Measurements from ENCODE around the gene MAPK8.
"Not testable (repeated sequence)": the region's sequence is repeated elsewhere in the genome, so short reads cannot be mapped to it uniquely, and the experiment has no call there.

Gene MAPK8

GRCh38 chr10:48333856-48334255 is 27.4 kb downstream of the MAPK8 start:
- DNase-seq (ENCODE audit: low read depth in 3 of 3, low spot score in 1 of 3), result no peak

- no peak for DNase-seq (ENCODE audit: low read depth in 3 of 3, low spot score in 1 of 3)
Measured at GRCh38 chr10:48335788-48336187, 29.3 kb downstream of the MAPK8 start.

- no peak for DNase-seq (ENCODE audit: low read depth in 3 of 3, low spot score in 1 of 3)
Measured at GRCh38 chr10:48336978-48337599, 30.6 kb downstream of the MAPK8 start.

GRCh38 chr10:48340734-48341133 is 34.3 kb downstream of the MAPK8 start:
- DNase-seq (ENCODE audit: low read depth in 3 of 3, low spot score in 1 of 3), result no peak

GRCh38 chr10:48343106-48343505 is 36.6 kb downstream of the MAPK8 start:
- no peak for DNase-seq (ENCODE audit: low read depth in 3 of 3, low spot score in 1 of 3)

GRCh38 chr10:48343921-48344598 is 37.6 kb downstream of the MAPK8 start:
- DNase-seq (ENCODE audit: low read depth in 3 of 3, low spot score in 1 of 3), result no peak

GRCh38 chr10:48346248-48346647 is 39.8 kb downstream of the MAPK8 start:
- DNase-seq (ENCODE audit: low read depth in 3 of 3, low spot score in 1 of 3), result not testable (repeated sequence)

- DNase-seq (ENCODE audit: low read depth in 3 of 3, low spot score in 1 of 3), result not testable (repeated sequence)
Measured at GRCh38 chr10:48347539-48347938, 41.1 kb downstream of the MAPK8 start.

GRCh38 chr10:48347943-48348342 is 41.5 kb downstream of the MAPK8 start:
- not testable (repeated sequence) for DNase-seq (ENCODE audit: low read depth in 3 of 3, low spot score in 1 of 3)

- no peak for DNase-seq (ENCODE audit: low read depth in 3 of 3, low spot score in 1 of 3)
Measured at GRCh38 chr10:48353246-48353645, 46.8 kb downstream of the MAPK8 start.

GRCh38 chr10:48357631-48358030 is 51.2 kb downstream of the MAPK8 start:
- no peak for DNase-seq (ENCODE audit: low read depth in 3 of 3, low spot score in 1 of 3)

GRCh38 chr10:48358162-48358561 is 51.7 kb downstream of the MAPK8 start:
- no peak for DNase-seq (ENCODE audit: low read depth in 3 of 3, low spot score in 1 of 3)

GRCh38 chr10:48358838-48359237 is 52.4 kb downstream of the MAPK8 start:
- no peak for DNase-seq (ENCODE audit: low read depth in 3 of 3, low spot score in 1 of 3)

- no peak for DNase-seq (ENCODE audit: low read depth in 3 of 3, low spot score in 1 of 3)
Measured at GRCh38 chr10:48361176-48361575, 54.7 kb downstream of the MAPK8 start.

- peak in 1 of 3 donors; percentile 0 for DNase-seq (ENCODE audit: low read depth in 3 of 3, low spot score in 1 of 3)
Measured at GRCh38 chr10:48363617-48364355, 57.3 kb downstream of the MAPK8 start.

GRCh38 chr10:48364659-48365405 is 58.4 kb downstream of the MAPK8 start:
- no peak for DNase-seq (ENCODE audit: low read depth in 3 of 3, low spot score in 1 of 3)

- DNase-seq (ENCODE audit: low read depth in 3 of 3, low spot score in 1 of 3), result no peak
Measured at GRCh38 chr10:48365668-48366067, 59.2 kb downstream of the MAPK8 start.

GRCh38 chr10:48366261-48366660 is 59.8 kb downstream of the MAPK8 start:
- no peak for DNase-seq (ENCODE audit: low read depth in 3 of 3, low spot score in 1 of 3)

GRCh38 chr10:48369501-48369900 is 63.0 kb downstream of the MAPK8 start:
- no peak for DNase-seq (ENCODE audit: low read depth in 3 of 3, low spot score in 1 of 3)

- DNase-seq (ENCODE audit: low read depth in 3 of 3, low spot score in 1 of 3), result no peak
Measured at GRCh38 chr10:48377751-48378530, 71.5 kb downstream of the MAPK8 start.

- DNase-seq (ENCODE audit: low read depth in 3 of 3, low spot score in 1 of 3), result no peak
Measured at GRCh38 chr10:48378675-48379074, 72.2 kb downstream of the MAPK8 start.
